ENCODE measurements around the gene KRTAP10-1.
"Not testable (repeated sequence)": the region's sequence is repeated elsewhere in the genome, so short reads cannot be mapped to it uniquely, and the experiment has no call there.

Gene KRTAP10-1

DNA sequence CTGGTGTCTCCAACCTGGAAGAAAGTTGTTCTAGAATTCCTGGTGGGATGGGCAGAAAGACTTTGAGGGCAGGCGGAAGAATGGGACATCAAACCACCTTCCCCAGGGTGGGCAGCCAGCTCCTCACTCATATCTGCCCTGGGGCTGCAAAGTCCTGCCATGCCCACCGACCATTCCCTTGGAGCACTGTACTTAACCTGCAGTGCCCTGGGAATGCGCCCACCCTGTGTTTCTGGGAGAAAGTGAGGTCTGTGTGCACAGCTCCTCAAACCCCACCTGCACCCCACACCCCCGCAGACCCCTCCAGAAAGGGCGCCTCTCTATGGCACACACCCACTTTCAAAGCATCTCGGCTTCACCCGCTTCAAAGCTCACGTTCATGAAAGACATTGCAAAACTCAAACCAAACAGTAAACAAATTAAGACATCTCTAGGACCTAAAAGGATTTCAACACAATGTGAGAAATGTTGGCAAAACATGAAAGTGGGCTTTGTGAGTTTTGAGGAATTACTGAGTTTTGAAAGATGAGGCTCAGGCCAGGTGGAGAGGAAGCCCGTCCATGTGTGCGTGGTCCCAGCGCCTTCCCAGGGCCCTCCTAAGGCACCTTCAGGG is 25.1 kb downstream of the KRTAP10-1 start:
- no peak for DNase-seq

DNA sequence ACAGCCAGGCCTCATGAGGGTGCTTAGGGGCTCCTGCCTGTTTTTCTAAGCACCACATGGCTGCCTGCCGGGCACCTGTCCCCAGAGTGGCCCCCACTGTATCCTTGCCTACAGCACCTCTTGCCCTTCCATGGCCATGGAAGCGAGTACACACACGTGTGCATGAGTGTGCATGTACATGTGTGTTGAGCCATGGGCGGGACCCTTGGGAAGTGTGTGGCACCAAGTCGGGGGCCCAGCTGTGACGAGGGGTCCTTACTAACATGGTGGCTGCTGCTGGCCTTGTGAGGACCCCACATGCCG is 25.8 kb downstream of the KRTAP10-1 start:
- no peak for DNase-seq

DNA sequence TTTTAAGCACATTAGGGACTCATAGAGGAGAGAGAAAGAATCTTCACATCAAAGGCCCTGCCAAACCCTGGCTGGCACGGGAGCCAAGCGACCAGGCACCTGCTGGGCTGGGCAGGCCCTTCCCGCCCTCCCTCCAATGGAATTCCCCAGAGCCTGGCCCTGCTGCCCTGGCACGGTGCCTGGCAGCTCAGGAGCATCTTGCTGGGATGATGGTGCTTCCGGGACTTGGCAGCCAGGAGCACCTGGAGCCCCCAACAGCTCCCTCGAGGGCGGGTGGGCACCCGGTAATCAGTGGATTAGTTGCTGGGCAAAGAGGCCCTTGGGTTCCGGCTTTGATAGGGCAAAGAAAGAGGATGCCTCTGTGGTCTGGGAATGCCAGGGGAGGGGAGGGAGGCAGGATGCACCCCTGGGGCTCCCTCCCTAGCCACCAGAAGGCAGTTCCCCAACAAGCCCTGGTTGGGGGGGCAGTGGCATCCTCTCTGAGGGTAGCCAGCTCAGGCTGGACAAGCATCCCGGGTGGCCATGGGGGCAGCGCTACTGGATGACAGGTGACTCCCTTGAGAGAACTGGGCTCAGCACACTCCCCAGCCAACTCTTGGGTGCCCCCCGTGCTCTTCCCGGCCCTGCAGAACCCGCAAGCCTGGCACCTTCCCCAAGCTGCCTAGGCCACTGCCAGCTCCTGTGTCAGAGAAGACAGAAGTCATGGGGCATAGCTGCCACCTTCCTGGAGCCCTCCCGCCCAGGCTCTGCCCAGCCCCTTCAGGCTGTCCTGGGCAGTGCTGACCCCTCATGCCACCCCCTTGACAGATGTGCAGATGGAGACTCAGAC is 26.4 kb downstream of the KRTAP10-1 start:
- DNase-seq = no peak

DNA sequence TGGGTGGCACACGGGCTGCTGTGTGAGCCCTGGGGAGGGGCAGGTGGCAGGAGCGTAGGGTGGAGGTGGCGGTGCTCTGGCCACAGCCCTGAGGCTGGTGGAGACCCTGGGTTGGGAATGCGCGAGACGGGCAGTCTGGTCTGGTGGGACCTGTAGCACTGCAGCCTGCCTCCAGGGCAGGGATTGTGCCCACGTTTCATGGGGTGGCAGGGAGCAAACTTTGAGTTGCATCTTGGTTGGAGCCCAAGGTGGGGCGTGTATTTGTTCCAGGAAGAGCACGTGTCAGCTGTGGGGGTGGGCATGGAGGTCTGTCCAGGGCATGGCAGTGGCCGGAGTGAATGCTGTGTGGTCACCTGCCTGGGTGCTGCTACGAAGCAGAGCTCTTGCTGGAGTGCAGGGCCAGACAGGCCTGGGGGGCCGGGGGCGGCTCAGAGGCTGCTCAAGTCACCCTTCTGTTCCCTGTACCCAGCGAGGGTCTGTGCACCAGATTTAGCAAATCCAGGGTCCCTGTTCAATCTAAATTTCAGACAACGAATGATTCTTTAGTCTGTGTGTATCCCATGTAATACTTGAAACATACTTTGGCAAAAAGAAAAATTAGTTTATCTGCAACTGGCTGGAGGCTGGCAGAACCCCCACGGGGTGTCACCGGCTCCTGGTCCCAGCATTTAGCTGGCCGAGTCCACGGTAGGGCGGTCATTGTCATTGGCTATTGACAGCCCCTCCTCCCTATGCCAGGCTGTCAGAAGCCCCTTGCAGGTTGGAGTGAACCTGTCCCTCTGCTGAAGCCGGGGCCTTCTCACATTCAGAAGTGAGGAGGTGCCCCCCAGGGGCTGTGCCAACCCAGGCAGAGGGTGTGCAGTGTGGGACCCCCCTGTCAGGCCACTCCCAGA is 27.3 kb downstream of the KRTAP10-1 start:
- no peak for DNase-seq

DNA sequence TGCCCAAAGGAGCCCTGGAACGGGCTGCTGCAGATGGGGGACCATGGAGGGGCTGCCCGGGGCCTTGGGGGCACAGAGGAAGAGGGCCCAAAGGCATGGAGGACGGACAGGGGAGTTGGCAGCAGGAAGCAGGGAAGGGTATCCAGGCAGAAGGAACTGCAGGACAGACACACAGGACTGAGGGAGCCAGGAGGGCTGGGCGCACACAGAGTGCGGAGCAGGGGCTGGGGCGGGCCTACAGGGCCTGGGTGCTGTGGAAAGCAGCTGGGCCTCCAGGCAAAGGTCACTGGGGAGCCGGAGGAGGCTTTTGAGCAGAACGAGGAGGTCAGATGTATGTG is 28.1 kb downstream of the KRTAP10-1 start:
- DNase-seq = no peak

DNA sequence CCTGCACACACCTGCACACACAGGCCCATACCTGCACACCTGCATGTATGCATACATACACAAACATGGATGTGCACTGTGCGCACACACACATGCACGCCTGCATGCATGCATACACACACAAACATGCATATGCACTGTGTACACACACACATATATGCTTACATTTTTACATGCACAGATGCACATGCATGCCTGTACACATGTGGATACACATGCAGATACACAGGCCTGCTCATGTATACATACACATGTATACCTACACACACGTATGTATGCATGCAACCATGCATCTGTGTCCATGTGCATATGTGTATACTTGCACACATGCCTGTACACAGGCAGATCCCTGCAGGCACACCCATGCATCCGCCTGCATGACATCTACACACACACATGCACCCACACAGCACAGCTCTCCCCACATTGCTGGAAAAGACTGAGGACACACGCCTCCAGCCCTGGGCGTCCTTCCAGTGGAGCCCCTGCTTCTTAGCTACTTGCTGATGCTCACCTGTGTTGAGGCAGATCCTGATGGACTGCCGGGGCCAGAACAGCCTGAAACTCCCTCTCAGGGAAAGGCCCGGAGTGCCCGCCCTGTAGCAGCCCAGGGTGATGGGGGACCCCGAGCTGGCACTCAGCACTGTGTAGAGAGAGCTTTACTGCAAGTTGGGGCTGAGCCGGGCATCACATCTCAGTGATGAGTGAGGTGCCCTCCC is 28.6 kb downstream of the KRTAP10-1 start:
- no peak for DNase-seq

DNA sequence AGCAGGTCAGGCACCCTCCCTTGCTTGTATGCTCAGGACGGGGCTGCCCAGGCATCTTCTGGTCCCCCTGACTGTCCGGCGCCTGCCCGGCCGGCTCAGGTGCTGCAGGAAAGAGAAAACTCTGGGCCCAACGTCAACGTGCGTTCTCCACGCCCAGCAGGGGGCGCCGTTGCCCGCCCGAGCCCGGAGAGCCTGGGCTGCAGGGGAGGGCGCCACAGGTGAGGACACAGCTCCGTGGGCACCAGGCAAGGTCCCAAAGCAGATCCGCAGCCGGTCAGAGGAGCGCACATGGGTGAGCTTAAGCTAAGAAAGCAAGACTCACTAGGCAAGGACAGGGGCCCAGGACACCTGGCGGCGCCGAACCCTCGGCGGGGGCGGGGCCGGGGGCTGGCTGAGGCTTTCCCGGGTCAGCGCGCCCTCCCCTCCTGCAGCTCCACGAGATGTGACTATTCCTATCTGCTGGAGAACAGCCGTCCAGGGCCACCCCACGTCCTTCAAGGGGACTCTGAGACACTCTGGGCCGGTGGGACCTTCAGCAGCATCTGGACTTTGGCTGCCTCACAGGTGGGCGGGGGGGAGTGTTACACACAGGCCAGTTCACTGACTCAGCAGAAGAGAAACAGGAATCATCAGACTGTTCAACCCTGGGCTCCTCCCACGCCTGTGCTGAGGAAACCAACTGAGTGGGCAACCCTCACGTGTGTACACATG is 29.3 kb downstream of the KRTAP10-1 start:
- DNase-seq = peak; percentile 71

DNA sequence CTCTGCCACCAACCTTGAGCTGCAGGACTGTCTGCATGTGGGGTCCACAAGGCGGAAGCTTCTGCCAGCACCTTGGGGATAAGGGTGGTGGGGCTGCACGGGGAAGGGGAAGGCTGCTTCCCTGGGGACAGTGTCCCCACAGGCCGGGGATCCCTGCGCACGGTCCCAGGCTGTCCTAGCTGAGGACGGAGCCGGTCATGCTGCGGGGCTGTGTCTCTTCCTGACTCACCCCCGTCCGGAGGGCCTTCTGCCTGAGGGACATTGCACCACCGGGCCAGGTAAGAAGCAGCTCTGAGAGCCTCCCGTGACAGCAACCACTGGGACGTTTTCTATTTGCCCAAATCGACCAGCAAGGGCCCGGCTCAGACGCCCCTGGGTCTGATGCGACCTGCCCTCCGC is 29.9 kb downstream of the KRTAP10-1 start:
- DNase-seq = no peak

DNA sequence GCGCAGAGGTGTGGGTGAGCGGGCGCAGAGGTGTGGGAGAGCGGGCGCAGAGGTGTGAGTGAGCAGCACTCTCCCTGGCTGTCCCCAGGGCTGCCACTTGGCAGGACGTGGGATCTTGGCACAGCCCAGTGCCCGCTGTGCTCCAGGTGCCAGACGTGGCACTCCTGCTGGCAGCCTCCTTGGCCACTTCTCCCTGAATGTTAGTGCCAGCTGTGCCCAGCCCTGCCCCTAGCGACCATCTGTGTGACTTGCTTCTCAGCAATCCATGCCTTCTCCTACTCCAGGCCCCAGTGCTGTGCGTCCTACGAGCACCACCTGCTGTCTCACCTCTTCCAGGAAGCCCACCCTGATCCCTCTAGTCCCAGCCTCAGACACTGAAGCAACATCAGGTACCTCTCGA is 30.5 kb downstream of the KRTAP10-1 start:
- DNase-seq = peak; percentile 72 to 73

DNA sequence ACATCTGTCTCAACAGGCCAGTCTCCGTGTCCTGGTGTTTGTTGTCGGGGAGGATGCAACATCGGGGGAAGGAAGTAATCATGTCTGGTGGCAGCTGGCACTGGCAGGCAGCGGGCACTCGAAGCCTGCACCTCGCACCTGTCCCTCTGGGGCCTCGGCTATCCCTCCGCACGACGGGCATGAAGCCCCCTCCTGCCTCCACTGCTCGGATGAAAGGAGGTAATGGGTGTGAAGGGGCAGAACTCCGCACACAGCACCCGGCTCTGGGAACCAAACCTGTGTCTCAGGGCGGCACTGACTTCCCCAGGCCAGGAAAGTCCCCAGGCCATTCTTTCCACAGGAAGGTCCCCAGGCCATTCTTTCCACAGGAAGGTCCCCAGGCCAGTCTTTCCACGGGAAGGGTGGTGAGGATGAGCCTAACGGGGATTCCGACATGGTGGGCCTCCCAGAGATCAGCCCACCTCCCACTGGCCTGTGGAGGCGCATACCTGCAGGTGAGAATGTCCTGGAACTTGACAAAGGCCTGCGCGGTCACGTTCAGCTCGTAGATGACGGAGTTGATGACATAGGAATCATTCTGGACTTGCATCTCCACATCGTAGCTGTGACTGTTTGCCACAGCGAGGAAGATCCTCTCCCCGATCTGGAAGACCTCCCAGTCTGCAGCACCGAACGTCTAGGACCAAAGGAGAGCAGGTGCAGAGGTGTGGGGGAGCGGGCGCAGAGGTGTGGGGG is 31.1 kb downstream of the KRTAP10-1 start:
- DNase-seq = no peak

DNA sequence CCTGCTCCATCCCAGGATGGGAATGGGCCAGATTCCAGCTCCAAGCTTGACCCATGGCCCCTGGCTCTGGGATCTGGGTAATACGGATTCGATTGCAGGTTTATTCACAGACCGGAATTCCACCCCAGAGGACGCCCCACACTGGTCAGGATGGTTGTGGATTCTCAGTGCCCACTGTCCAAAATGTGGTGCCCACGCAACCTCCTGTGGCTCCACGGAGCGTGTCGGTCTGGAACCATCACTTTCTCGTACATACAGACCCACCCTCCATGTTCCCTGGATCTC is 31.6 kb downstream of the KRTAP10-1 start:
- DNase-seq = no peak

DNA sequence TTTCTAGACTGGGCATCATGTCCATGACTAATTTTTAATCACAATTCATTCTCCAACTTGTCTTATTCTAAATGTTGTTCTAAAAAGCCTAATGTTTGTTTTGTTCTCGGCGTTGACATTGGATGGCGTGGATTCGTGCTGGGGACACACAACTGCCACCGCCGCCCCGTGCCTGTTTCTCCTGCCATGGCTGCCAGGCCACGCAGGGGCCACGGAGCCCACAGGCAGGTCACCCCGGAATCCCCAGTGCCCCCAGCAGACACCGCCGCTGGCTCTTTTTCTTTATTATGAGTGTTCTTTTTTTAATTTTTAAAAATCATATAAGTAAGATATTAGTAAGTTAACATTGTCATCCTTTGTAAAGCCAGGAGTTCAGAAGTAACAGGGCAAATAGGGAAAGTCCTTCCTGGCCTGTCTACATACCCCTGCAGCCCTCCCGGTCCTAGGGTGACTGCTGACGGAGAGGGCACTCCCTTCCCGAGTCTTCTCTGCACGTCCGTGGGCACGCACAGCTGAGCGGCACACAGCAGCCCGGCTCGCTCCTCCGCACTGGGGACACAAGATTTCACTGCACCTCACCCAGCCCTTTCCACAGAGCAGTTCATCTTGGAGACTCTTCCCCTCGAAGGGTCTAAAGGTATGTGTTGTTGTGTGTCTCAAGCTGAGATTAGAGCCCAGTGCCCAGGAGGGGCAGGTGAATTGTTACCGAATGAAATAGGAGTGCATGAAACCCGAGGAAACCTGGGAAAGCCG is 32.1 kb downstream of the KRTAP10-1 start:
- no peak for DNase-seq

DNA sequence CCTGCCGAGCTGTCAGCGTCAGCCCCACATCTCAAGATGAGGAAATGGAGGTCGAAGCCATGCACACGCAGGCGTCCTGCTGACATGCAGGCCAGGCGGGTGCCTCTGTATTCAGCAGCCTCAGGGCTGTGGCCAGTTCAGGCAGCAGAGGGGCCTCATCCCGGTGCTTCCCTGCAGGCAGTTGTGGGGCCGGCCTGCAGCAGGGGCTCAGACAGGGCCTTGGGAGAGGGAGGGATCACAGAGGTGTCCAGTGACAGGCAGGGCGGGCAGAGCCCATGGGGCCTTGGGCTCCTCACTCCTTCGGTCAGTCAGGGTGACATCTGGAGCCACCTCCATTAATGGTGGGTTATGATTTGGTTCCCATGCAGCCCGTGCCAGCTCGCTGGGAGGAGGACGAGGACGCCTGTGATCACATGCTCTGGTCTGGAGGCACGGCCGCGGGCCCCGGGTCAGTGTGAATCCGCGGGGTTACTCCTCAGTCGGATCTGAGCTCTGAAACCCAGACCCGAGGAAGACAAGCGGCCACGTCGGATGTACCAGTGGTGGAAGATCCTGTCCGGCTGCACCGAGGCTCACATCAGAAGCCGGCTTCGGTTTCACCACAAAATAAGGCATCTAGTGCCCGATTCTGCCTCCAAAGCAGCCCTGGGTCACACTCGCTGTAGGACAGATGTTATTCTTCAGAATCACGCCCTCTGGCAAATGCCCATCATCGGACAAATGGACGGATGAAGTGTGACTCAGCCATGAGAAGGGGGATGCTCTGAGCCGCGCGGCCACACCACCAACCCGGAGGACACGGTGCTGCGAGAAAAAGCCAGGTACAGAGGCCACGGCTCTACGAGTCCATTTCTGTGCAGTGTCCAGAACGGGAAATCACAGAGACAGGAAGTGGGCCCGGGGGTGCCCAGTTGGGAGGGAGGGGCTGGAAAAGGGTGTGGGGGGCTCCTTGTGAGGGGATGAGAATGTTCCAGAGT is 33.4 kb downstream of the KRTAP10-1 start:
- DNase-seq = no peak

DNA sequence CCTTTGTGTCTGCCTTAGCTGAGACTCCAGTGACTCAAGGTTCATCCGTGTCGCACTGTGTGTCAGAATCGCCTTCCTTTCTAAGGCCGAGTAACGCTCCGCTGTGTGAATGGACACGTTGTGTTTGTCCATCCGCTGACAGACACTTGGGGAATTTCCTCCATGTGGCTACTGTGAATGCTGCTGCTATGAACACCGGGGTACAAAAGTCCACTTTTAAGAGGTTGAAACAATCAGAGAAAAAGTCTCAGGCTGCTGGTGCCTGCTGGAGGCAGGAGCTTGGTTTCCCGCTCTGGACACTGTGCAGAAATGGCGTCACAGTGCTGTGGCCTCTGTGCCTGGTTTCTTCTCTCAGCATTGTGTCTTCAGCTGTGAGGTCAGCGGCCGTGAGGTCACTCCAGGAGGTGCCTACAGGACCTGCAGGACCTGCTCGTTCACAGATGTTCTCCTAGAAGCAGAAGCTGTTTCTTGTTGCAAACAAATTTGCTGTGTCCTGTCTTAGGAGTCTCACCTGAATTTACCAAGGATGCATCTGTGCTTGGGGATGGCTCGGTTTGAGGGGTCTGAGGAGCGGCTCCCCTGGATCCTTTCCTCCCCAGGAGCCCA is 34.2 kb downstream of the KRTAP10-1 start:
- DNase-seq = no peak

DNA sequence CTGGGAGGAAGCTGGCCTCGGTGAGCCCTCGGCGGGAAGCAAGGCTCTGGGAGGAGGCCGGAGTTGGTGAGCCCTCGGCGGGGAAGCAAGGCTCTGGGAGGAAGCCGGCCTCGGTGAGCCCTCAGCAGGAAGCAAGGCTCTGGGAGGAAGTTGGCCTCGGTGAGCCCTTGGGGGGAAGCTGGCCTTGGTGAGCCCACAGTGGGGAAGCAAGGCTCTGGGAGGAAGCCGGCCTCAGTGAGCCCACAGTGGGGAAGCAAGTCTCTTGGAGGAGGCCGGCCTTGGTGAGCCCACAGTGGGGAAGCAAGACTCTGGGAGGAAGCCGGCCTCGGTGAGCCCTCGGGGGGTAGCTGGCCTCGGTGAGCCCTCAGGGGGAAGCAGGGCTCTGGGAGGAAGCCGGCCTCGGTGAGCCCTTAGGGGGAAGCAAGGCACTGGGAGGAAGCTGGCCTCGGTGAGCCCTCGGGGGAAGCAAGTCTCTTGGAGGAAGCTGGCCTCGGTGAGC is 36.0 kb downstream of the KRTAP10-1 start:
- no peak for DNase-seq

DNA sequence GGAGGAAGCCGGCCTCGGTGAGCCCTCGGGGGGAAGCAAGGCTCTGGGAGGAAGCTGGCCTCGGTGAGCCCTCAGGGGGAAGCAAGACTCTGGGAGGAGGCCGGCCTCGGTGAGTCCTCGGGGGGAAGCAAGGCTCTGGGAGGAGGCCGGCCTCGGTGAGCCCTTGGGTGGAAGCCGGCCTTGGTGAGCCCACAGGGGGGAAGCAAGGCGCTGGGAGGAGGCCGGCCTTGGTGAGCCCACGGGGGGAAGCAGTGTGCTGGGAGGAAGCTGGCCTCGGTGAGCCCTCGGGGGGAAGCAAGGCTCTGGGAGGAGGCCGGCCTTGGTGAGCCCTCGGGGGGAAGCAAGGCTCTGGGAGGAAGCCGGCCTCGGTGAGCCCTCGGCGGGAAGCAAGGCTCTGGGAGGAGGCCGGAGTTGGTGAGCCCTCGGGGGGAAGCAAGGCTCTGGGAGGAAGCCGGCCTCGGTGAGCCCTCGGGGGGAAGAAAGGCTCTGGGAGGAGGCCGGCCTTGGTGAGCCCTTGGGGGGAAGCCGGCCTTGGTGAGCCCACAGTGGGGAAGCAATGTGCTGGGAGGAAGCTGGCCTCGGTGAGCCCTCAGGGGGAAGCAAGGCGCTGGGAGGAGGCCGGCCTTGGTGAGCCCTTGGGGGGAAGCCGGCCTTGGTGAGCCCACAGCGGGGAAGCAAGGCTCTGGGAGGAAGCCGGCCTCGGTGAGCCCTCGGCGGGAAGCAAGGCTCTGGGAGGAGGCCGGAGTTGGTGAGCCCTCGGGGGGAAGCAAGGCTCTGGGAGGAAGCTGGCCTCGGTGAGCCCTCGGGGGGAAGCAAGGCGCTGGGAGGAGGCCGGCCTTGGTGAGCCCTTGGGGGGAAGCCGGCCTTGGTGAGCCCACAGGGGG is 36.7 kb downstream of the KRTAP10-1 start:
- not testable (repeated sequence) for DNase-seq

DNA sequence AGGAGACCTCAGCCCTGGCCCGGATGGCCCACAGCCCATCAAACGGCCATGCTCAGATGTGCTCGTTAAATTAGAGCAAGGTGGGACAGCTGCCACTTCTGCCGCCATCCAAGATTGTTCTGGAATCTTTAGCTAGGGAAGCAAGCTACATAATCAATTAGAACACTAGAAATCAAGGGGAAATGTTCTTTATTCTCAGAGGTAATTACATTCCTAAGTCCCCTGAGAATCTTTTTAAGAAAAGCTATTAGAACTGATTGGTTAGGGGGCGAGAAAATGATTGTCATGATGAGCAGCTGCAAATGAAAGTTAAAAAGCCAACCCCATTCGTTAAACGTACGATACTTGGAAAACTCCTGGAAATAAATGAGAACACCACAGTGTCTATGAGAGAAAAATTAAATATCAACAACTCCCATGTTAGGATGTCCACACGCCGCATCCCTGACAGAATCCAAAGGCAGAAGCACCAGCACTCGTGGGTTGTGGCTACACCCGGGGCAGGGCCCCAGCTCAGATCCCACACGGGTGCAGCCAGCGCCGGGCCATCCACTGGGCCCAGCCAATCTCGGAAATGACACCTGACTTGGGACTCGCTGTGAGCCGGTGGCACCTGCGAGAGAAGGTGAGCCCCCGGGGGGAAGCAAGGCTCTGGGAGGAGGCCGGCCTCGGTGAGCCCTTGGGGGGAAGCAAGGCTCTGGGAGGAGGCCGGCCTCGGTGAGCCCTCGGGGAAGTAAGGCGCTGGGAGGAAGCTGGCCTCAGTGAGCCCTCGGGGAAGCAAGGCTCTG is 37.6 kb downstream of the KRTAP10-1 start:
- no peak for DNase-seq

DNA sequence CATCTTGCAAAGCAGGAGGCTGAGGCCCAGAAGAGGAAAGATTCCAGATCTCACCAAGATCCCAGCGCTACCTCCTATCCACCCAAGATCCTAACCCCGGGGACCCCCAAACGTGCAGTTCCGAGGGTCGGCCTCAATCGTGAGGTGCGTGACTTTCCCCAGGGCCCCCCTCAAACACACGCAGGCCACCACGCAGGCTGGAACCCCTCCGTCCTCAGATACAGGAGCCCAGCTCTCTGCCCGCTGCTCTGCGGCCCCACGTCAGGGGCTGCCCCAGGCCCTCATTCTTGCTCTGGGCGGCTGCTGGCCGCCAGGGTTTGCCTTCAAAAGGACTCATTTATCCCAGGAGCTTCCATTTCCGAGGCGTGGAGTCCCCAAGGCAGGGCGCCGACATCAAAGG is 39.9 kb downstream of the KRTAP10-1 start:
- no peak for DNase-seq

Measured in SHP77 (cell line).